ENCODE results near the gene FAM20C. TPM values are rescaled to one million over a fixed set of nuclear protein-coding genes. Genes with fewer than 3 reads are reported as not detected.

FAM20C gene
- total RNA-seq, 2 donors from 2014 or later = 13.7 to 19.9 TPM

DNA sequence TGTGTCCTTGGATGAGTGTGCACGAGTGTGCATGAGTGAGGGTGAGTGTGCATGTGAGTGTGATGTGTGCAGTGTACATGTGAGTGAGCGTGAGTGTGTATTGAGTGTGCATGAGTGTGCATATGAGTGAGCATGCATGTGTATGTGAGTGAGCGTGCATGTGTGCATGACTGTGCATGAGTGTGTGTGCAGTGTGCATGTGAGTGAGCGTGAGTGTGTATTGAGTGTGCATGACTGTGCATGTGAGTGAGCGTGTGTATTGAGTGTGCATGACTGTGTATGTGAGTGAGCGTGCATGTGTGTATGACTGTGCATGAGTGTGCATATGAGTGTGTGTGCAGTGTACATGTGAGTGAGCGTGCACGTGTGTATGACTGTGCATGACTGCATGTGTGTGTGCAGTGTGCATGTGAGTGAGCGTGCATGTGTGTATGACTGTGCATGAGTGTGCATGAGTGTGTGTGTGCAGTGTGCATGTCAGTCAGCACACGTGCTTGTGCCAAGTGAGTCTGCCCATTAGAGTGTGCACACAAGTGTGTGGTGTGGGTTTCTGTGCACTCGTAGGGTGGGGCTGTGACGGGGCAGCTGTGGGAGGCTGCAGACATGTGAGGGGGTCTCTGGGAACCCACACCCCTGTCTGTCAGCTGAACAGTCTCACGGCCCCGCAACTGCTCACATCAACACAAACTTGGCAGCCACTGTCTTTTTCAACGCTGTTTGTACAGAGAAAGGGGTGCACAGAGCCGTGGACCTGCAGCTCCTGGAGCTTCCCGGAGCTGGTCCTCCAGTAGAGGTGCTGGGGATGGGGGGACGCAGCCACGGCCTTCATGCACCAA, 112.4 kb downstream of the FAM20C start:
- no peak for DNase-seq (ENCODE audit: low spot score)

DNA sequence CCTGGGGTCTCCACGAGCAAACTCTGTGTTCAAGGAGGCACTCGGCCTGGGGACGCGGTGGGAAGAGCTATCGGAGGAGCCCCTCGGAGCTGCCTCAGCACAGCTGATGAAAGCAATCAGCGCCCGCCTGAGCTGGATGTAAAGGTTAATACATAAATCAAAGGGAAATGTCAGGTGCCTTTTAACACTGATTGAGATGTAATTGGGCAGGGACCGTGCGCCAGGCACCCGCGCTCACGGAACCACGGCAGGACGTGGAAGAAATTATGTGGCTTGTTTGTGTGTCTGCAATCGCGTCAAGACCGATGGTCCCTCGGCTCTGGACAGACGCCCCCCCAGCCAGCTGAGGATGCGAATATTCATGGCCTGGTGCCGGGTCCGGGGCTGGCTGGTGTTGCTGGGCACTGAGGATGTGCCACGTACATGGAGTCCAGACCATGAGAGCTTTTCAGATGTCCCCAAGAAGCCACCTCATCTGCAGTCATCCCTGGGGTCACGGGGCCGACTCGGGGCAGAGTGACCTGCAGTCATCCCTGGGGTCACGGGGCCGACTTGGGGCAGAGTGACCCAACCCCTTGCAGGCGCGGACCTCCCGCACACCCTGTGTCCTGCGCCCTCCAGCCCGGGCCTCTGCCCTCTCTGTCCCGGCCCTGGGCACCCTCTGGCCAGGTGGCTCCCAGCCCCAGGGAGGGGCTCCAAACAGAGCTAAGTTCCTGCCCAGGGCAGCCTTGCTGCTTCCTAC, 113.2 kb downstream of the FAM20C start:
- Histone ChIP-seq H3K27me3 (no peaks in the 10 kb centered on the region), H3K9me3 (peaks cover 0 to 13% of the 10 kb centered on the region in 2 donors), H3K27ac (no peak overlapping the region), H3K4me1 (no peaks in the 10 kb centered on the region), H3K36me3 (no peaks in the 10 kb centered on the region), H3K4me3 (no peak overlapping the region)
- TF ChIP-seq, protein P1, sequence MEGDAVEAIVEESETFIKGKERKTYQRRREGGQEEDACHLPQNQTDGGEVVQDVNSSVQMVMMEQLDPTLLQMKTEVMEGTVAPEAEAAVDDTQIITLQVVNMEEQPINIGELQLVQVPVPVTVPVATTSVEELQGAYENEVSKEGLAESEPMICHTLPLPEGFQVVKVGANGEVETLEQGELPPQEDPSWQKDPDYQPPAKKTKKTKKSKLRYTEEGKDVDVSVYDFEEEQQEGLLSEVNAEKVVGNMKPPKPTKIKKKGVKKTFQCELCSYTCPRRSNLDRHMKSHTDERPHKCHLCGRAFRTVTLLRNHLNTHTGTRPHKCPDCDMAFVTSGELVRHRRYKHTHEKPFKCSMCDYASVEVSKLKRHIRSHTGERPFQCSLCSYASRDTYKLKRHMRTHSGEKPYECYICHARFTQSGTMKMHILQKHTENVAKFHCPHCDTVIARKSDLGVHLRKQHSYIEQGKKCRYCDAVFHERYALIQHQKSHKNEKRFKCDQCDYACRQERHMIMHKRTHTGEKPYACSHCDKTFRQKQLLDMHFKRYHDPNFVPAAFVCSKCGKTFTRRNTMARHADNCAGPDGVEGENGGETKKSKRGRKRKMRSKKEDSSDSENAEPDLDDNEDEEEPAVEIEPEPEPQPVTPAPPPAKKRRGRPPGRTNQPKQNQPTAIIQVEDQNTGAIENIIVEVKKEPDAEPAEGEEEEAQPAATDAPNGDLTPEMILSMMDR (IDR thresholded peaks at IDR 0.05) = no peak
- no peak for DNase-seq (ENCODE audit: low spot score)

More for the DNA sequence above, 112.4 kb downstream of the FAM20C start:
- TF ChIP-seq, protein P1 (IDR thresholded peaks at IDR 0.05) = no peak
- Histone ChIP-seq H3K9me3 (peaks cover 0 to 13% of the 10 kb centered on the region in 2 donors), H3K4me1 (no peaks in the 10 kb centered on the region), H3K27me3 (no peaks in the 10 kb centered on the region), H3K4me3 (no peak overlapping the region), H3K27ac (no peak overlapping the region), H3K36me3 (no peaks in the 10 kb centered on the region)

DNA sequence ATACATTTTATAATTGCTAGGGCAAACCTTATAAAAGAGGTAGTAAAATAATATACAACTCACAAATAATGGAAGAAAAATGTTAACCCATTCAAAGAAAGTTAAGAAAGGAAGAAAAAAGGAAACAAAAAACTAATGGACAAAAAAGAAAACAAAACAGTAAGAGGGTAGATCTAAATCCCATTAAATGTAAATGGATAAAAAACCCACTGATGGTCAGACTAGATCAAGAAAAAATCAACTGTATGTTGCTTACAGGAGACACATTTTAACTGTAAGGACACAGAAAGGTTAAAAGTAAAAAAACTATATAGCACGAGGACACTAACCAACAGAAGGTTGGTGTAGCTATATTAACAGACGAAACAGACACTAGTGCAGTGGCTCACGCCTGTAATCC, 115.6 kb downstream of the FAM20C start:
- TF ChIP-seq, protein P1 (IDR thresholded peaks at IDR 0.05) = no peak
- no peak for DNase-seq (ENCODE audit: low spot score)
- no peaks in the 10 kb centered on the region for H3K36me3 ChIP-seq
- peaks cover 0 to 13% of the 10 kb centered on the region in 2 donors for H3K9me3 ChIP-seq
- no peaks in the 10 kb centered on the region for H3K4me1 ChIP-seq
- H3K27ac ChIP-seq = no peak overlapping the region
- H3K4me3 ChIP-seq = no peak overlapping the region
- no peaks in the 10 kb centered on the region for H3K27me3 ChIP-seq

DNA sequence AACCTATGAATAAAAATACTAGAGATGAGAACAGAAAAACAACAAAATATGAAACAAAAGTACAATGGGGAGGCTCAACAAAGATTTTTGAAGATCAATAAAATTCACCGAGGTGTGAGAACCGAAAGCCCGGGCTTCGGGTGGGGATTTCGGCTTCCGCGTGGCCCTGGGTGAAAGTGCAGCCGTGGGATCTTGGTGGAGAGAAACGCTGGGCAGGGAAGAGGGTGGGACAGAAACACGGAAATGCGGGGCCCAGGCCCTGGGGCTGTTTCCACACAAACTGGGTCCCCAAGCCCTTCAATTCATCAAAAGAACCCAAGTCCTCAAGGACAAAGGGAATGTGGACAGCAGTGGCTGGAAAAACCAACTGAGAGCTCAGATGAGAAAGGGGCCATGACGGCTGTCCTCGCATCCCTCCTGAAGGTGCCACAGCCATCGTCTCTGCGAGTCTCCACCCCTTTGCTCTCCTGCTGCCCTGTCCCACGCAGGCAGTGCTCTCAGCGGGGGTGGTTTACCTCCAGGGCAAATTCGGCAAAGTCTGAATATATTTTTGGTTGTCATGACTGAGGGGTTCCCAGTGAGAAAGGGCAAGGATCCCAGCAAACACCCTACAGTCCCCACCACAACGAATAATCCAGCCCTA, 117.3 kb downstream of the FAM20C start:
- H3K4me1 ChIP-seq = no peaks in the 10 kb centered on the region
- TF ChIP-seq, protein P1 (IDR thresholded peaks at IDR 0.05) = no peak
- no peak overlapping the region for H3K4me3 ChIP-seq
- H3K9me3 ChIP-seq = peaks cover 0 to 13% of the 10 kb centered on the region in 2 donors
- H3K27ac ChIP-seq = no peak overlapping the region
- no peak for DNase-seq (ENCODE audit: low spot score)
- H3K36me3 ChIP-seq = no peaks in the 10 kb centered on the region
- no peaks in the 10 kb centered on the region for H3K27me3 ChIP-seq

Other genes starting within 250 kb of the FAM20C start
- not detected for gene FOXL3, start 97.6 kb downstream of the FAM20C start, total RNA-seq